Skeletal muscle satellite cell (primary cell): Measurements from ENCODE around the gene ANKMY1.
A peak's percentile ranks its signal among the peaks of the same experiment; 100 is the strongest.

ENCODE experiments used
- H3K27me3 ChIP-seq: 2 replicates; pipeline ENCODE4 v1.7.0; 2013; ENCODE audit warnings: low read length; ENCODE audit not compliant: control insufficient read depth, insufficient read depth
- H3K36me3 ChIP-seq: 2 replicates; pipeline ENCODE4 v1.7.0; 2013; ENCODE audit warnings: mild to moderate bottlenecking, control low read depth, low read length; ENCODE audit not compliant: insufficient read depth
- H3K4me1 ChIP-seq: 2 replicates; pipeline ENCODE4 v1.7.0; 2013; ENCODE audit warnings: low read length; ENCODE audit not compliant: control insufficient read depth, insufficient read depth
- H3K4me2 ChIP-seq: 2 replicates; pipeline ENCODE4 v1.7.0; 2013; ENCODE audit warnings: mild to moderate bottlenecking, low read length
- H3K4me3 ChIP-seq: 2 replicates; pipeline ENCODE4 v1.7.0; 2013; ENCODE audit warnings: low read length
- H3K9ac ChIP-seq: 2 replicates; pipeline ENCODE4 v1.7.0; 2013; ENCODE audit warnings: mild to moderate bottlenecking, low read depth, low read length, moderate library complexity
- H3K9me3 ChIP-seq: replicated peaks from 2 replicates; pipeline ENCODE4 v1.7.0; 2013; ENCODE audit warnings: mild to moderate bottlenecking, control low read depth, low read length
- small RNA-seq: library from RNA; depleted of rRNA; stranded (forward); fragments of <200 nt; gene quantifications from one replicate; pipeline ENCODE3, GENCODE V24; 2012

Gene ANKMY1

DNA sequence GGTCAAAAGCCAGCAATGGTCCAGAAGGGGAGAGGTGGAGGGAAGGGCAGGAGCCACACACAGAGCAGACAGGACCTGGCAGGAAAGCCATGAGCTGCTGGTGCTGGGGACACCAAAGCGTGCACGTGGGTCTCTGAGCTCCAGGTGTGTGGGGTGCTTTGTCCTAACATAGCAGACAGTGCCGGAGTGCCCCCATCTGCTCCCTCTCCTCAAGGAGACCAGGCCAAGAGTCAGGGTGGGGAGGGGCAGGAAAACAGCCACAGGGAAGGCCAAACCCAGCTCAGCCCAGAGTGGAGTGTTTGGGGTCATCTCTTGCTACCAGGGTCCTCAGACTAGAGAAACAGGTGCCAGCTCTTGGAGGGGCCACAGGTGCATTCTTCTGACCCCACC is 126.5 kb downstream of the ANKMY1 start:
- H3K27me3 ChIP-seq: peaks cover 6% of the 10 kb centered on the region
- H3K36me3 ChIP-seq: no peaks in the 10 kb centered on the region

DNA sequence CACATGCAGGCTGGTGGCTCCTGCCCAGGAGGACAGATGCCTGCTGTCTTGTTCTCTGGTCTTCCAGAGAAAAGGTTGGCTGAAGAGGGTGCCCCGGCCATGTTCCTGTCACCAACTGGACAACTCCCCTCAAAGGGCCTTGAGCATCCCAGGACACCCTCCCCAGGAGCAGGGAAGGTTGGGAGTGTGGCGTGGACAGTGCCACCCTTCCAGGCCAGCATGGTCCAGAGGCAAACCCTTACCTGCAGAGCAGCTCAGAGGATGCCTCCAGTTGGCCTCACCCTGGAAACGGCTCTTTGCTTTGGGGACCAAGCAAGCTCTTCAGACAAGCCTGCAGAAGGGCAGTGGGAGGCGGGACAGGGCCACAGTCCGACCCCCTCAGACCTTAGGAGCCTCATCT is 127.2 kb downstream of the ANKMY1 start:
- no peaks in the 10 kb centered on the region for H3K36me3 ChIP-seq
- no peak overlapping the region for H3K4me3 ChIP-seq
- peaks cover 12% of the 10 kb centered on the region for H3K27me3 ChIP-seq
- H3K9ac ChIP-seq: no peak overlapping the region
- no peak overlapping the region for H3K4me2 ChIP-seq
- H3K4me1 ChIP-seq: peaks cover 17% of the 10 kb centered on the region
- no peaks in the 10 kb centered on the region for H3K9me3 ChIP-seq

More for the DNA sequence above, 126.5 kb downstream of the ANKMY1 start:
- H3K4me3 ChIP-seq: no peak overlapping the region
- H3K4me2 ChIP-seq: no peak overlapping the region
- no peaks in the 10 kb centered on the region for H3K9me3 ChIP-seq
- no peak overlapping the region for H3K9ac ChIP-seq
- peaks cover 17% of the 10 kb centered on the region for H3K4me1 ChIP-seq

DNA sequence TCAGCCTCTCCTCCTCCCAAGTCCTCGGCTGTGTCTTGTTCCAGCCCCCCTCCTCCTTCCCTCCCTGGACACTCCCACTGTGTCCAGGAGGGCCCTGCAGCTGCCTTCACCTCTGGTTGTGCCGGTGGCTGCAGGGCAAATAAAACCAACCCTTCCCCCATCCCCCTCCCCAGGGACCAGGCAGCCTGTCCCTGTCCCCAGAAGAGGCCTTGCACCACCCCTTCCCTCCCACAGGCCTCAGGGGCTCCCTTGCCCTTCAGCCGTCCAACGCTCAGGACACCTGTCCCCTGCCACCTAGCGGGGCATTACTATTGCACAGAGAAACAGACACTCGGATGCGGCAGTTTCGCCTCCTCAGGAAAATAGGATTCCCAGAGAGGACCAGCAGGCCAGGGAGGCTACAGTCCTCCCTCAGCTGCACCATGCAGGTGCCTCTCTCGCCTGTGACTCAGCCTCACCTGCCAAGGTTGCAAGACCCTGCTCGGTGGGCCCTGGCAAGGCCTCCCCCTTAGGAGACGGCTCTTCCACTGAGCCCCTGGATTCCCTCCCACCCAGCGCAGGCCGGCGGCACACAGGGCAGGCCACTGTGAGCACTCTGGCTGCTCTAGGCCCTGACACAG is 127.8 kb downstream of the ANKMY1 start:
- Histone ChIP-seq H3K27me3 (peaks cover 17% of the 10 kb centered on the region), H3K4me1 (peaks cover 17% of the 10 kb centered on the region)

More for the DNA sequence above, 127.8 kb downstream of the ANKMY1 start:
- no peak overlapping the region for H3K4me3 ChIP-seq
- H3K4me2 ChIP-seq: no peak overlapping the region
- no peaks in the 10 kb centered on the region for H3K36me3 ChIP-seq
- no peak overlapping the region for H3K9ac ChIP-seq
- H3K9me3 ChIP-seq: no peaks in the 10 kb centered on the region

Small RNA genes within 50 kb of the gene (small RNA-seq; reads per million reads assigned to genes)
- 32.9 reads per million, percentile 95 among the genes with 10 or more reads in this experiment for gene MIR149
